Measurements from ENCODE around the gene SLF2.
A peak's percentile ranks its signal among the peaks of the same experiment; 100 is the strongest.

SLF2 gene

DNA sequence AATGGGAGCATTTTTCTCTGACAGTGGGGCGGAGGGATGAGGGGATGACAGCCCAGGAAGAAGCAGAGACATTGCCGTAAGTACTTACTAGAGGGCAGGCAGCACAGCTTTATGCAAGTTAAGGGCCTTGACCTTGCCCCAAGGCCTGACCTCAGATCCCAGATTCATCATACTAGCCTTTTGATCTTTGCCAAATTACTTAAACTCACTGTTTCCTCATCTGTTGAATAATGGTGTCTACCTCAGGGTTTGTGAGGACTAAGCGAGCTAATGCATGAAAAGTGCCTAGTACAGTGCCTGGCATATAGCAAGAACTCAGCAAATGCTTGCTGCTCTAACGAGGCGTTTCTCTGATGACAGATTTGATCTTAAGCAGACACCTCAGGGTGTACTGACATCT, 53.1 kb downstream of the SLF2 start:
- H3K27ac ChIP-seq, result no peak overlapping the region
- no peak for TF ChIP-seq ZFX (IDR thresholded peaks at IDR 0.05)
- TF ChIP-seq, protein P1, sequence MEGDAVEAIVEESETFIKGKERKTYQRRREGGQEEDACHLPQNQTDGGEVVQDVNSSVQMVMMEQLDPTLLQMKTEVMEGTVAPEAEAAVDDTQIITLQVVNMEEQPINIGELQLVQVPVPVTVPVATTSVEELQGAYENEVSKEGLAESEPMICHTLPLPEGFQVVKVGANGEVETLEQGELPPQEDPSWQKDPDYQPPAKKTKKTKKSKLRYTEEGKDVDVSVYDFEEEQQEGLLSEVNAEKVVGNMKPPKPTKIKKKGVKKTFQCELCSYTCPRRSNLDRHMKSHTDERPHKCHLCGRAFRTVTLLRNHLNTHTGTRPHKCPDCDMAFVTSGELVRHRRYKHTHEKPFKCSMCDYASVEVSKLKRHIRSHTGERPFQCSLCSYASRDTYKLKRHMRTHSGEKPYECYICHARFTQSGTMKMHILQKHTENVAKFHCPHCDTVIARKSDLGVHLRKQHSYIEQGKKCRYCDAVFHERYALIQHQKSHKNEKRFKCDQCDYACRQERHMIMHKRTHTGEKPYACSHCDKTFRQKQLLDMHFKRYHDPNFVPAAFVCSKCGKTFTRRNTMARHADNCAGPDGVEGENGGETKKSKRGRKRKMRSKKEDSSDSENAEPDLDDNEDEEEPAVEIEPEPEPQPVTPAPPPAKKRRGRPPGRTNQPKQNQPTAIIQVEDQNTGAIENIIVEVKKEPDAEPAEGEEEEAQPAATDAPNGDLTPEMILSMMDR (conservative IDR thresholded peaks at IDR 0.05), result no peak

DNA sequence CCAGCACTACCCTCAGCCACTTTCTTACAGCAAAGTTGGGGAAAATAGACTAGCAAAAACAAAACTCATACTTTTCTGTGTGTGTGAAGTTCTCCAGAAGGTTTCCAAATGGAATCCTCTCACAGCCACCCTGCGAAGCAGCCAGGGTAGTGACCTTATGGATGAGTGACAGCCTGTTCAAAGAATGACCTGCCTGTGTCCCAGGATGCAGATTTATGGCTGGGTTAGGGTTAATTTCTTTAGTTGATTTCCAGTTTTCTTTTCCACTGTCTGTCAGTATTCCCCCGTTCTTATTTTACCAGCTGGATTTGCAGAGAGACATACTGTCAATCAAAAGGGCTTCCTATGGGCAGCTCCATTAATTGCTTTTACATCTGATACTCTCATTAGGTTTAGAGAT, 54.1 kb downstream of the SLF2 start:
- no peak overlapping the region for H3K27ac ChIP-seq
- TF ChIP-seq ZFX (IDR thresholded peaks at IDR 0.05), result no peak
- TF ChIP-seq, protein P1 (conservative IDR thresholded peaks at IDR 0.05), result no peak

DNA sequence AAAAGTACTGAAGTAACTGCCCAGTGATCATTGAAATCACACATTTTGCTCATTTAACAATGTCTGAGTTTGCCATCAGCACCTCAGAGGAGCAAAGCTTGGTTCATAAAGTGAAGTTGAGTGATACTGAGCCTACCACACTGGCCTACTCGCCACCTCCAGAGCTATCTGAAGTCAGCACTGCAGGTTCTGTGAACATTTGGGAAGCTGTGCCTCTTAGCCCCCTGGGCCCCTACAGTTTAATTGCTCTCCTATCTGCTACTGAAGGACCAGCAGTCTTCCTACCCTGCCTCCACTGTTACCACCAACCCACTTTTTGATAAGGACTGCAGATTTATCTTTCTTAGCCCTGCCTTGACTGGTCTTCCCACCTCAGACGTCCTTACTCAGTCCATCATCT, 54.6 kb downstream of the SLF2 start:
- TF ChIP-seq, protein P1 (conservative IDR thresholded peaks at IDR 0.05), result no peak
- no peak for TF ChIP-seq ZFX (IDR thresholded peaks at IDR 0.05)
- H3K27ac ChIP-seq, result no peak overlapping the region

DNA sequence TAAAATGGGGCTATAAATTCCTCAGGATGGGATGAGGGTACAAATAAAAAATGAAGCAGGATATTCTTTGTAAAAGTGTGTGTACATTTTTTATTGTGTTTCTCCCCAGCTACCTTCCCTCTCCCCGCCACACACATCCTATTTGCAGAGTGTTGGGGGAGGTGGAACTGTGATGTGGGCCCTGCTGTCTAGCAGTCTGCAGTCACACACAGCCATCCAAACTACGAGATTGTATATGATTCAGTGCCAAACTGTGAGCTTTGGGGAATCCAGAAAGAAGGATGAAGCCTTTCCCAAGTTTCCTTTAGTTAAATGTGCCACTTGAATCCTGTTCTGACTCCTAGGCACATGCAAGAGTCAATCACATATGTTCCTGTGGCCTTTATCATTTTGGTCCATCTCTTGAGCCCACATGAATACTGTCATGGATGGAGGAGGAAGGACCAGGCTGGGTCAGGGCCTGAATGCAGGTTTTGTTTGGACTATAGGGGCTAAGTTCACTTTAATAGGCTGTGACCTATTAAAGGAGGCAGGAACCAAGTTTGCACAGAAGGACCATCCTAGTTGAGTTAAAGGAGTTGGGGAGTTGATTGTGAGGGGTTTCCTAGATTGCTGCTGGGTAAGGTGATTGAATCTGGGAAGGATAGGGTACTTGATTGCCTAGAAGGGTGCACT, 55.4 kb downstream of the SLF2 start:
- no peak overlapping the region for H3K27ac ChIP-seq
- no peak for TF ChIP-seq ZFX (IDR thresholded peaks at IDR 0.05)
- TF ChIP-seq, protein P1 (conservative IDR thresholded peaks at IDR 0.05), result no peak

DNA sequence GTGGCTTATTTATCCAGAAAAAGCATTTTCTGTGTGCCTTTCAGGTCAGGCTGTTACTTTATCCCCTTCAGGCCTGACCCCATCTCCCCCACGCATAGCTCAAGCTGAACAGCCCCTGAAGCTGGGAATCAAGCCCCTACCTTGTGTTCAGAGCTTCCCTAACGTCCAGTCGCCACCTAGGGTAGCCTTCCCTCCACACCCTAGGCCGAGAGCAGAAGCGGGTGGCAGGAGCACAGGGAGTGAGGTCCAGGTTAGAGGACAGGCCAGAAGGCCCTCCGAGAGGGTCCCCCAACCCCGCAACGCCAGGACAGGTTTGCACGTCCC, 56.1 kb downstream of the SLF2 start:
- no peak for TF ChIP-seq ZFX (IDR thresholded peaks at IDR 0.05)
- TF ChIP-seq, protein P1 (conservative IDR thresholded peaks at IDR 0.05), result no peak
- no peak overlapping the region for H3K27ac ChIP-seq

DNA sequence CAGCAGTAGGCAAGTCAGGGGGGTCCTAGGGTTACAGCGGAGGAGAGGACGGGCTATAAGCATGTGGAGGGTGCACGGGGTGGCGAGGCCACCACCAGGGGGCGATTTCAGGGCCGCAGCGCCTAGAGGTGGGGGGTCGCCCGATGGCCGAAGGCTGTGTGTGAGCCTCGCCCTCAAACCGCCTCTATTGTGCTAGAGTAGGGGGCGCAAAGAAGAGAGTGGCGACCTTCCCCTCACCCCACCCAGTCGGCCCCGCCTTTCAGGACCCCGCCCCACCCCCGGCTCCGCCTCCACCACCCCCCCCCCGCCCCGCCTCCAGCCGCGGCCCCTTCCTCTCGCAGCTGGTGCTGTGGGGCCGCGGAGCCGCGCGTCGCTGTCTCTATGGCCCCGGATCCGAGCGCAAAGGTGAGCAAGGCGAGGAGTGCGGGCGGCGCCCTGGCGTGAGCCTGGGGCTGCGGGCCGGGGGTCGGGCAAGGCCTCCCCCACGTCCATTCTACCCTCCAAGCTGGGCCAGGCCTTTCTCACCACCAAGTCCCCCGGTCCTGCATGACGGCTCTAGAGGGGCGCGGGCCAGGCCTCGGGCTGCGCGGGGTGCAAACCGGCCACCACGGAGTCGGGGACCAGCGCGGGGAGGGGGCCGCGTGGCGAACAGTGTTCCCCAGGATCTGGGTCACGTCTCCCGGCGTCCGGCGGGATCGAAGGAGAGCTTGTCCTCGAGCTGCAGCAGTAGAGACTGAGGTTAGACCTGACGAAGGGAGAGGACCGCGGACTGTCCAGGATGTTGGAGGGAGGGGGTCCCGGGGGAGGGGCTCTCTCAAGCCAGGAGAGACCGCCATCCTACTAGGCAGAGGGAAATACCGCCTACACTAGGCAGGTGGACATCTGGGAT, 56.7 kb downstream of the SLF2 start, which contains the start of gene SEMA4G:
TSS of gene SEMA4G (plus strand) at position 318 of the 889 bp plus-strand sequence. CDS start 3,409 bp downstream, outside the sequence.
- H3K27ac ChIP-seq, result no peak within 1 kb of the TSS
- TF ChIP-seq, protein P1 (conservative IDR thresholded peaks at IDR 0.05), result peak; percentile 40
- TF ChIP-seq ZFX (IDR thresholded peaks at IDR 0.05), result no peak

All from C4-2B (cell line).